ENCODE results near the gene SPRYD3. TPM values are rescaled to one million over a fixed set of nuclear protein-coding genes. Genes with fewer than 3 reads are reported as not detected.

SPRYD3 gene
- total RNA-seq, 1 donor from 2014 or later: 21.8 TPM

- FAIRE-seq (no peak), DNase-seq (ENCODE audit: low read depth) (no peak)
- Histone ChIP-seq H3K79me2 (ENCODE audit: insufficient read depth, low read length) (no peaks in the 10 kb centered on the region), H3K9me3 (ENCODE audit: insufficient read depth, low read depth, low read length) (no peaks in the 10 kb centered on the region), H3K9ac (ENCODE audit: low read length) (no peak overlapping the region), H3K27ac (ENCODE audit: low read depth, low read length) (no peak overlapping the region), H3K36me3 (ENCODE audit: insufficient read depth, low read length) (no peaks in the 10 kb centered on the region), H2AFZ (ENCODE audit: low read depth, low read length) (no peak overlapping the region), H3K4me1 (ENCODE audit: insufficient read depth, low read length) (no peaks in the 10 kb centered on the region), H3K4me3 (ENCODE audit: insufficient read depth, low read depth, low read length) (no peak overlapping the region), H4K20me1 (ENCODE audit: insufficient read depth, low read length) (no peaks in the 10 kb centered on the region), H3K27me3 (ENCODE audit: insufficient read depth, low read length) (no peaks in the 10 kb centered on the region), H3K4me2 (ENCODE audit: low read length) (no peak overlapping the region)
- peaks cover 9% of the 10 kb centered on the region for H3K27me3 Mint-ChIP-seq (ENCODE audit: low read depth, unreplicated experiment)
- TF ChIP-seq CTCF (IDR thresholded peaks at IDR 0.05; ENCODE audit: insufficient read depth, low read depth, low read length): no peak
- TF ChIP-seq EZH2 (IDR thresholded peaks at IDR 0.05; ENCODE audit: insufficient read depth, low read length): no peak
- no peaks in the 10 kb centered on the region for H3K4me1 Mint-ChIP-seq (ENCODE audit: low read depth, unreplicated experiment)
- no peaks in the 10 kb centered on the region for H3K36me3 Mint-ChIP-seq (ENCODE audit: low read depth, unreplicated experiment)
- H3K27ac Mint-ChIP-seq (ENCODE audit: unreplicated experiment): no peak overlapping the region
- no peaks in the 10 kb centered on the region for H3K9me3 Mint-ChIP-seq (ENCODE audit: unreplicated experiment)
- no peak overlapping the region for H3K4me3 Mint-ChIP-seq (ENCODE audit: unreplicated experiment)
These were observed 27.9 kb upstream of the SPRYD3 start for GRCh38 chr12:53107122-53107521.

DNA sequence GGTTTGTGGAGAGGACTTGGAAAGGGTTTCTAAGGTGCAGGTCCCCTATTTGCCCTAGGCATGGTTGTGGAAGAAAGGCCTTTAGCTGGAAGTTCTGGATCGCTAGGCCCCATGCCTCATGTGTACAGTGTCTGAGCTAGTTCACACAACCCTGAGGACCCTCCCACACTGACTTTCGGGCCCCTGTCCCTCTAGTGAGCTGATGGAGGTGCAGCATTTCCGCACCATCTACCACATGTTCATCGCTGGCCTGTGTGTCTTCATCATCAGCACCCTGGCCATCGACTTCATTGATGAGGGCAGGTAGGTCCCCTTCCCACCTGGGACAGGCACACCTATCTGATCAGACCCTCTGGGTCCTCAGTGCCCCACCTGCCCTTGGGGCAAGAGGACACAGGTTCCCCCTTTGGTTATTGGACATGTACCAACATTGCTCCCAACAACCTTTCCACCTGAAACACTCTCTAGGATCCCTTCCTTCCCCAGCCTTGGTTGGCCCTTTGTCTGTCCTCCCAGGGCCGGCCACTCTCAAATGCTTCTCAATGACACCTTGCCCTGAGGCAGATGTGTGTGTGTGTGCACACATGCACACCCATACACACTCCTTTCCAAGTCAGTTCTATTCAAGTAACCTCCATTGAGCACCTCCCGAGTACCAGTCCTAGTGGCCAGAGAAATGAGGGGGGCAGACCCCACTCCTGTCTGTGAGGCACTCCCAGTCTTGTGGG is 26.7 kb upstream of the SPRYD3 start:
- no peak for TF ChIP-seq EZH2 (IDR thresholded peaks at IDR 0.05; ENCODE audit: insufficient read depth, low read length)
- TF ChIP-seq CTCF (IDR thresholded peaks at IDR 0.05; ENCODE audit: insufficient read depth, low read depth, low read length): no peak
- peak overlapping the region; percentile 77 for H3K27ac Mint-ChIP-seq (ENCODE audit: unreplicated experiment)
- no peaks in the 10 kb centered on the region for H4K20me1 ChIP-seq (ENCODE audit: insufficient read depth, low read length)
- no peak overlapping the region for H2AFZ ChIP-seq (ENCODE audit: low read depth, low read length)
- H3K27me3 Mint-ChIP-seq (ENCODE audit: low read depth, unreplicated experiment): peaks cover 11% of the 10 kb centered on the region
- H3K36me3 Mint-ChIP-seq (ENCODE audit: low read depth, unreplicated experiment): no peaks in the 10 kb centered on the region
- FAIRE-seq (no peak), DNase-seq (ENCODE audit: low read depth) (no peak)
- no peaks in the 10 kb centered on the region for H3K4me1 Mint-ChIP-seq (ENCODE audit: low read depth, unreplicated experiment)
- H3K4me3 ChIP-seq (ENCODE audit: insufficient read depth, low read depth, low read length): no peak overlapping the region
- no peak overlapping the region for H3K9ac ChIP-seq (ENCODE audit: low read length)
- H3K9me3 ChIP-seq (ENCODE audit: insufficient read depth, low read depth, low read length): no peaks in the 10 kb centered on the region
- no peaks in the 10 kb centered on the region for H3K9me3 Mint-ChIP-seq (ENCODE audit: unreplicated experiment)
- no peak overlapping the region for H3K4me2 ChIP-seq (ENCODE audit: low read length)
- no peaks in the 10 kb centered on the region for H3K4me1 ChIP-seq (ENCODE audit: insufficient read depth, low read length)
- H3K36me3 ChIP-seq (ENCODE audit: insufficient read depth, low read length): no peaks in the 10 kb centered on the region
- H3K27me3 ChIP-seq (ENCODE audit: insufficient read depth, low read length): no peaks in the 10 kb centered on the region
- H3K4me3 Mint-ChIP-seq (ENCODE audit: unreplicated experiment): no peak overlapping the region
- H3K27ac ChIP-seq (ENCODE audit: low read depth, low read length): no peak overlapping the region
- no peaks in the 10 kb centered on the region for H3K79me2 ChIP-seq (ENCODE audit: insufficient read depth, low read length)

- Histone ChIP-seq H2AFZ (ENCODE audit: low read depth, low read length) (no peak overlapping the region), H3K36me3 (ENCODE audit: insufficient read depth, low read length) (no peaks in the 10 kb centered on the region), H3K4me1 (ENCODE audit: insufficient read depth, low read length) (no peaks in the 10 kb centered on the region), H4K20me1 (ENCODE audit: insufficient read depth, low read length) (no peaks in the 10 kb centered on the region), H3K4me3 (ENCODE audit: insufficient read depth, low read depth, low read length) (no peak overlapping the region), H3K27ac (ENCODE audit: low read depth, low read length) (no peak overlapping the region), H3K9me3 (ENCODE audit: insufficient read depth, low read depth, low read length) (no peaks in the 10 kb centered on the region), H3K27me3 (ENCODE audit: insufficient read depth, low read length) (no peaks in the 10 kb centered on the region), H3K9ac (ENCODE audit: low read length) (no peak overlapping the region), H3K79me2 (ENCODE audit: insufficient read depth, low read length) (no peaks in the 10 kb centered on the region), H3K4me2 (ENCODE audit: low read length) (no peak overlapping the region)
- FAIRE-seq (no peak), DNase-seq (ENCODE audit: low read depth) (no peak)
- Mint-ChIP-seq H3K4me1 (ENCODE audit: low read depth, unreplicated experiment) (peaks cover 3% of the 10 kb centered on the region), H3K4me3 (ENCODE audit: unreplicated experiment) (no peak overlapping the region), H3K36me3 (ENCODE audit: low read depth, unreplicated experiment) (no peaks in the 10 kb centered on the region), H3K27me3 (ENCODE audit: low read depth, unreplicated experiment) (peaks cover 11% of the 10 kb centered on the region), H3K9me3 (ENCODE audit: unreplicated experiment) (no peaks in the 10 kb centered on the region), H3K27ac (ENCODE audit: unreplicated experiment) (no peak overlapping the region)
- TF ChIP-seq CTCF (IDR thresholded peaks at IDR 0.05; ENCODE audit: insufficient read depth, low read depth, low read length) (no peak), EZH2 (IDR thresholded peaks at IDR 0.05; ENCODE audit: insufficient read depth, low read length) (no peak)
These were observed 26.1 kb upstream of the SPRYD3 start for GRCh38 chr12:53105256-53105655.

All from astrocyte (in vitro differentiated cells and primary cell).